HG02938 (cell line): ENCODE results near the gene B3GNT2.
"Not testable (repeated sequence)": the region's sequence is repeated elsewhere in the genome, so short reads cannot be mapped to it uniquely, and the experiment has no call there.

Experiments used
- ATAC-seq: cut with Tn5 transposase; IDR thresholded peaks from one replicate; pipeline ENCODE4 v1.9.1; 2021; ENCODE audit warnings: mild to moderate bottlenecking, moderate library complexity; ENCODE audit not compliant: unreplicated experiment

The B3GNT2 gene

GRCh38 chr2:62234755-62235655, 39.1 kb downstream of the B3GNT2 start:
- no peak for ATAC-seq

- no peak for ATAC-seq
Observed at GRCh38 chr2:62236499-62236898, 40.6 kb downstream of the B3GNT2 start.

- no peak for ATAC-seq
Observed at GRCh38 chr2:62238236-62238635, 42.3 kb downstream of the B3GNT2 start.

- ATAC-seq = no peak
Observed at GRCh38 chr2:62240546-62240945, 44.6 kb downstream of the B3GNT2 start.

- no peak for ATAC-seq
Observed at GRCh38 chr2:62243983-62244382, 48.1 kb downstream of the B3GNT2 start.

- ATAC-seq = no peak
Observed at GRCh38 chr2:62248226-62248625, 52.3 kb downstream of the B3GNT2 start.

GRCh38 chr2:62250239-62250638, 54.3 kb downstream of the B3GNT2 start:
- ATAC-seq = no peak

- no peak for ATAC-seq
Observed at GRCh38 chr2:62254424-62255266, 58.7 kb downstream of the B3GNT2 start.

GRCh38 chr2:62257466-62257865, 61.6 kb downstream of the B3GNT2 start:
- ATAC-seq = no peak

- ATAC-seq = no peak
Observed at GRCh38 chr2:62263076-62263715, 67.3 kb downstream of the B3GNT2 start.

- no peak for ATAC-seq
Observed at GRCh38 chr2:62264186-62264585, 68.3 kb downstream of the B3GNT2 start.

- ATAC-seq = no peak
Observed at GRCh38 chr2:62265106-62265505, 69.2 kb downstream of the B3GNT2 start.

GRCh38 chr2:62266433-62267038, 70.6 kb downstream of the B3GNT2 start:
- no peak for ATAC-seq

- no peak for ATAC-seq
Observed at GRCh38 chr2:62267696-62268095, 71.8 kb downstream of the B3GNT2 start.

- not testable (repeated sequence) for ATAC-seq
Observed at GRCh38 chr2:62268681-62269188, 72.8 kb downstream of the B3GNT2 start.

GRCh38 chr2:62270728-62271127, 74.8 kb downstream of the B3GNT2 start:
- ATAC-seq = no peak
